ENCODE measurements around the gene ARMC7.
A peak's percentile ranks its signal among the peaks of the same experiment; 100 is the strongest.
"Not testable (repeated sequence)": the region's sequence is repeated elsewhere in the genome, so short reads cannot be mapped to it uniquely, and the experiment has no call there.

The ARMC7 gene

GRCh38 chr17:75130059-75130631, 20.4 kb downstream of the ARMC7 start:
- no peak for DNase-seq

DNA sequence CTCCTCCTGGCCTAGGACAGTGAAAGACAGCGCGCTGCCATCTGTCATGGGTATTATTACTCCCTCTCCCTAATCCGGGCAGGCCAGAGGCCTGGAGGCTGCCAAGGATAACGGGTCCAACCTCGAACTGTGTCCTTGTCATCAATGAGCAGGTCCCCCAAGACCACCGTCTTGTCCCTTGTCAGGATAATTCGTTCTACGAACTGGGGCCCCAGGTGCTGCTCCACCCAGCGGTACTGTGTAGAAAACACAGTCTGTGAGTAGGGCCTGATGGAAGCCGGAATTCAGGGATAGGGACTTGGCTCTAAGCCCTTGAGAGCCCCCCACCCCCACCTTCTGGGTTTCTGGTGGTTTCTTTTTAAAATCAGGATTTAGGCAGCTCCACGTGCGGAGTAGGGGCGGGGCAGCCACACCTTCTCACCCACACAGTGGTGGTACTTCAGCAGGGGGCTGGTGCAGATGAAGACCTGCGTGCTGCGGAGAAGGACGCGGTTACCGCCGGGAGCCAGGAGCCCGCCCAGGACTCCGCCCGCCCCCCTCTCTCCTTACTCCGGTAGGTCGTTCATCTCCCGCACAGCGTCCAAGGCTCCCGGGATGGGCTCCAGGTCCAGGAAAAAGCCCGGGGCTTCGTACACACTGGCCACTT, 21.0 kb downstream of the ARMC7 start:
- DNase-seq, result peak in 1 of 2 donors; percentile 36

- peak; percentile 59 to 70 for DNase-seq
Measured at GRCh38 chr17:75131278-75132017, 21.7 kb downstream of the ARMC7 start, which contains the start of gene NT5C. TSS of gene NT5C (minus strand) at chr17:75131742. CDS start at chr17:75131707, 35 bp downstream.

DNA sequence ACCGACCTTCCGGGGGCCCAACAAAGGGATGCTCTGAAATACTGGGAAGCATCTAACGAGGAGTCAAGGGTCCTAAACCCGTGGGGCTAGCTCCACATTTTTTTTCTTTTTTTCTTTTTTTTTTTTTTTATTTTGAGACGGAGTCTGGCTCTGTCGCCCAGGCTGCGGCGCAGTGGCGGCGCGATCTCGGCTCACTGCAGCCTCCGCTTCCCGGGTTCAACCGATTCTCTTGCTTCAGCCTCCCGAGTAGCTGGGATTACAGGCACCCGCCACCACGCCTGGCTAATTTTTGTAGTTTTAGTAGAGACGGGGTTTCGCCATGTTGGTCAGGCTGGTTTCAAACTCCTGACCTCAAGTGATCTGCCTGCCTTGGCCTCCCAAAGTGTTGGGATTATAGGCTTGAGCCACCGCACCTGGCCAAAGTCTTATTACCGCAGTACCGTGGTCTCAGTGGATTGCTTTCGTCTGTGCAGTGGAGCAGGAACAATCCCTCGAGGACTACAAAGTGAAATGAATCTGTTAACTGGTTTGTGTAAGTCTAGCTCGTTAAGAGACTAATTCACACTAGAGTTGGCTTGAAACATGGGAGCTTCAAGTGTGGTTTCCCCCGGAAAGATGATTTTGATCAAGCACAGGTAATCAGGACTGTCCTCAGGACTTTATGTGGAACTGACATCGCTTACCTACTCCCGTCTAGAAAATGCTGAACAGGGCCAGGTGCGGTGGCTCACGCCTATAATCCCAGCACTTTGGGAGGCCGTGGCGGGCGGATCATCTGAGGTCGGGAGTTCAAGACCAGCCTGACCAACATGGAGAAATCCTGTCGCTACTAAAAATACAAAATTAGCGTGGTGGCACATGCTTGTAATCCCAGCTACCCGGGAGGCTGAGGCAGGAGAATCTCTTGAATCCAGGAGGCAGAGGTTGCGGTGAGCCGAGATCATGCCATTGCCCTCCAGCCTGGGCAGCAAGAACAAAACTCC, 22.5 kb downstream of the ARMC7 start:
- not testable (repeated sequence) for DNase-seq

GRCh38 chr17:75133001-75133400, 23.2 kb downstream of the ARMC7 start:
- no peak for DNase-seq

GRCh38 chr17:75133607-75134347, 24.0 kb downstream of the ARMC7 start:
- not testable (repeated sequence) for DNase-seq

- no peak for DNase-seq
Measured at GRCh38 chr17:75135452-75135851, 25.7 kb downstream of the ARMC7 start.

- DNase-seq, result no peak
Measured at GRCh38 chr17:75135946-75136345, 26.2 kb downstream of the ARMC7 start.

DNA sequence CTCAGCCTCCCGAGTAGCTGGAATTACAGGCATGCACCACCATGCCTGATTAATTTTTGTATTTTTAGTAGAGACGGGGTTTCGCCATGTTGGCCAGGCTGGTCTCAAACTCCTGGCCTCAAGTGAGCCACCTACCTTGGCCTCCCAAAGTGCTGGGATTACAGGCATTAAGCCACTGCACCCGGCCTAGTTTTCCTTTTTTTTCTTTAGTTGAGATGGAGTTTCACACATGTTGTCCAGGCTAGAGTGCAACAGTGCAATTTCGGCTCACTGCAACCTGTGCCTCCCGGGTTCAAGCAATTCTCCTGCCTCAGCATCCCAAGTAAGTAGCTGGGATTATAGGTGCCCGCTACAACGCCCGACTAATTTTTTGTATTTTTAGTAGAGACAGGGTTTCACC, 28.0 kb downstream of the ARMC7 start:
- not testable (repeated sequence) for DNase-seq

GRCh38 chr17:75138519-75138918, 28.8 kb downstream of the ARMC7 start:
- no peak for DNase-seq

- no peak for DNase-seq
Measured at GRCh38 chr17:75142236-75142971, 32.6 kb downstream of the ARMC7 start.

DNA sequence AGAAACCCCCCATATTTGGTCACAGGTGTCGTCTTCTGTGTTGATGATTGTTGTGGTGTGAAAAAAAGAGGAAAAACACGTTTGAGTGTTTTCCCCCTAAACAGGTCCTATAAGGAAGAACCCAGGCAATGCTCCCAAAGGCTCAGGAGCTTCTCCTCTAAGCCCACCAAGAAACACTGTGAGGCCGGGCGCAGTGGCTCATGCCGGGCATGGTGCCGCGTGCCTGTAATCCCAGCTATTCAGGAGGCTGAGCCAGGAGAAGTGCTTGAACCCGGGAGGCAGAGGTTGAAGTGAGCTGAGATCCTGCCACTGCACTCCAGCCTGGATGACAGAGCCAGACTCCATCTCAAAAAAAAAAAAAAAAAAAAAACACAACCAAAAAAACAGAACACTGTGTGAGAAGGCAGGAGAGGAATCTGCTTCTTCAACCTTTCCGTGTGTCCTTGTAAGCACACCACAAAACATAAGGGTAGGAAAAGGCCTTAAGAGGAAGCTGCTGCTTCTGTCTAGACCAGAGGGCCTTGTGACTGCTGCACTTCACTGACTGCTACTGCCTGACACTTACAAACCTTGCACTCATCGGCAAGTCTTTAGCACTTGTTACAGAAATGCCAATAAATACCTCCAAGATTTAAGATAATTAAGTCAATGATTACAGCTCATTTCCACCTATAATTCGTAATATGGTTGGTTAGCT, 35.2 kb downstream of the ARMC7 start:
- no peak for DNase-seq

DNA sequence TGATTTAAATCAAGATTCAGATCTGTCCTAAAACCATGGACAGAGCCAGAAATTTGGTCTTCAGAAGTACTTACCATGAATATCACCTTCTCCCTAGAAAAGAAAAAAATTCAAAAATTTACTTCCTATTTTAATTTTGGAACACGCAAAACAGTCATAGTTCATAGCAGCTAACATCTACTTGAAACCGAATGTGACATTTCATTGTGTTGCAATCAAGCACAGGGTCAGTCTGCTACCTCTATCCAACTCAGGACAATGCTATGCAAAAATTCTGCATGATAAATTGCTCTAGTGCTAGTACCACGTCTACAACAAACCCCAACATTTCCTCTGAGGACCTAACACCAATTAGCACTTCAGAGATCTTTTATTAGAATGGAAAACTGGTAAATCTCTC, 36.8 kb downstream of the ARMC7 start:
- DNase-seq, result no peak

- no peak for DNase-seq
Measured at GRCh38 chr17:75147878-75148546, 38.2 kb downstream of the ARMC7 start.

DNA sequence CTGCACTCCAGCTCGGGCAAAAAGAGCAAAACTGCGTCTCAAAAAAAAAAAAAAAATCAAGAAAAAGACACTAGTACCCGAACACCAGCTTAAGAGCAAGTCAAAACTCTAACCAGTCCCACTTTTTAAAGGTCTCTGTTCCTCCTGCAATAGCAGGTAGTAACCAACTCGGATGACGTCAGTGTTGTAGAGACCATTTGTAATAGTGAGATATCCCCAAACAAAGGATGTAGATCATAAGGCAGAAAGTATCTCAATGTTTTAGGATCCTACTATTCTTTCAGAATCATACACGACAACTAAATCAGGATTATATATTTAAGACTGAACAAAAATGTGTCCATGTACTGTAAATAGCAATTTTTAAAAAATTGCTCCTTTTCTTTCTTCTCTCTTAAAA, 42.2 kb downstream of the ARMC7 start:
- DNase-seq, result no peak

DNA sequence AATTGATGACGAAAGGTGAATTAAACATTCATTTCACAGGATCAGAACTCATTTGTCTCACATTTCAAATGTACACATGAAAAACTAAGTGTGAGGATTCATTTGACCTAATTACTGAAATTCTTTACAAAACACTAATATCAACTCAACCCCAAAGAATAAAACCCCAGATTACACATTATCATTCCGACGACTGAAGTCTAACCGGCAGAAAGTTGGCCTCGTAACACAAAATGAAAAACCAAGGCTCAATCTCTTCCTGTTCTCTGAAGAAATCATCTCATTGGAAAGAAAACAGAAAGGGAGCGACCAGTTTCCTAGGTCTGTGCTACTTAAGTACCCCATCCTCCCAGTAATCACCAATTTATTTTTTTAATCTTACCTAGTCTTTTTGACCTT, 42.8 kb downstream of the ARMC7 start:
- DNase-seq, result no peak

DNA sequence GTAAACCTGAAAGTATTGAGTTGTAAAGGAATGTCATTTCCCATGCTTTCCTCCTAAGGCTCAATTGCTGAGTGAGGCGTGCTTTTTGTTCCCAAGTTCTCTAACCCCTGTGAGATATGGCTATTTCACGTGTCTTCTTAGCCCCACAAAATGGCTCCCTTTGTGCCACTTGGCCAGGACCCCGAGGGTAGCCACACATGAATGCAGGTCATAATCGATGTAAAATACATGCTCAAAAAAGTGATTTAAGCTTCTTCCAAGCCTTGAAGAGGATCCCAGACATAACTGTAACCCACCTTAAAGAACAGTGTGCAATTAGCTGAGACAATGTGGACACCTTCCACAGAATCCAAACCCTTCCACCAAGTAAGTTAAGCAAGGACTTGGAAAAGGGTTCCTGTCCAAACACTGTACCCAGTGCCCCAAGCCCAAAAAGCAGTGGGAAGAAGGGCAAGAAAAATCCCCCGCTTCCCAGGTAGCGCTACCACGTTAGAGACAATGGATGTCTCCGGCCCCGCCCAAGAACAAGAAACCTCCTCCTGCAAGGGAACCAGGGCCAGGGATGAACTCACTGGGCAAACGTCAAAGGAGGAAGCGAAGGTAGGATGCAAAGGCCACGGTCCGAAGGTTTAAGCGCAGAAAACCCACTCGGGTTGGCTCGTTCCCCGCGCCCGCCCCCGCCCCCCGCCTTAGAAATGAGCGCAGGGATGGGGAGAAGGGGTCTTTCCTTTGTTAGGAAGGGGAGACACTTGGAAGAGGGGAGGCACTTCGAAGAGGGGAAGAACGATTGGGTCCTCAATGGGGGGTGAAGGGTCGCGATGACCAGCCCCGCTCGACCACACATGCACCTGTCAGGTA, 43.4 kb downstream of the ARMC7 start:
- DNase-seq, result peak in 1 of 2 donors; percentile 25

DNA sequence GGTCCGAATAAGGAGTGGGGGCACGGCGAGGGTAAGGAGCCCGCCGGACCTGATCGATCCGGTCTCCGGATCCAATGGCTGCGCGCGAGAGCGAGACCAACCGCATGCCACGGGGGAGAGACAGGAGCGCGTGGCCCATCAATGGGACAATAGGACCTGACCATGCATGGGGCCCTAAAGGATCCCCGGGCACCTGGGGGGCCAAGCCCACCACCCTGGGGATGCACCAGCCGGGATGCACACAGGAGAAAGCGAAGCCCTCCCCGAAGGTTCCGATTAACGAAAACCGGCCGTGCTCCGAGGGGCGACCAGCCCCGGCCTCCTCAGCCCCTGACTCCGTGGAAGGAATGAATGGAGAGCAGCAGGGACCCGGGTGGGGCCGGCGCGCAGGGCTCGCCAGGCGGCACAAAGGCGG, 44.0 kb downstream of the ARMC7 start:
- DNase-seq, result peak; percentile 19 to 24

All from stimulated activated CD4-positive, alpha-beta T cell treated with anti-CD3 and anti-CD28 coated beads, Interleukin-2, amount 100 ng/mL, for 48 hours (primary cell).